WTC11 (cell line): Measurements from ENCODE around the gene CYLD. TPM values are rescaled to one million over a fixed set of nuclear protein-coding genes. Genes with fewer than 3 reads are reported as not detected.

Experiments
- ATAC-seq: fragments of 200-7000 bp; cut with Tn5 transposase; 2 replicates; pipeline ENCODE4 v1.10.0; 2021; ENCODE audit warnings: mild to moderate bottlenecking, moderate library complexity
- CTCF ChIA-PET: fragments of 300-600 bp; sonication (Branson Sonifier 250); formaldehyde crosslinking; loops from one replicate; lab custom pipeline; 2021; ENCODE audit warnings: antibody characterized with exemption; lab: Charles Lee
- POLR2A ChIA-PET: fragments of 350-600 bp; sonication (Branson Sonifier 250); formaldehyde crosslinking; loops from one replicate; lab custom pipeline; 2021; ENCODE audit warnings: antibody characterized with exemption; lab: Charles Lee
- DNase-seq: peaks from one replicate; pipeline ENCODE4 v3.0.0; 2021; ENCODE audit warnings: low spot score
- H3K27ac Mint-ChIP-seq: 2 replicates; pipeline ENCODE4 v1.8.0; 2021; ENCODE audit warnings: mixed read lengths
- H3K27me3 Mint-ChIP-seq: 2 replicates; pipeline ENCODE4 v1.8.0; 2021; ENCODE audit warnings: low read depth, mild to moderate bottlenecking, moderate library complexity, mixed read lengths
- H3K36me3 Mint-ChIP-seq: 2 replicates; pipeline ENCODE4 v1.8.0; 2021; ENCODE audit warnings: mixed read lengths
- H3K4me1 Mint-ChIP-seq: 2 replicates; pipeline ENCODE4 v1.8.0; 2022; ENCODE audit warnings: mixed read lengths
- H3K4me3 Mint-ChIP-seq: 2 replicates; pipeline ENCODE4 v1.8.0; 2021; ENCODE audit warnings: mild to moderate bottlenecking, moderate library complexity, mixed read lengths
- H3K9me3 Mint-ChIP-seq: 2 replicates; pipeline ENCODE4 v1.8.0; 2021; ENCODE audit warnings: mixed read lengths
- E2F5 ChIP-seq: sonication (generic); formaldehyde crosslinking; IDR thresholded peaks from 2 replicates; pipeline ENCODE4 v1.8.1; 2022; ENCODE audit warnings: mild to moderate bottlenecking, moderate library complexity, missing genetic modification reagents
- GABPB1 ChIP-seq: sonication (generic); formaldehyde crosslinking; IDR thresholded peaks from 2 replicates; pipeline ENCODE4 v1.8.1; 2023; ENCODE audit warnings: mild to moderate bottlenecking, missing genetic modification reagents
- JAZF1 ChIP-seq: fragments of 250-450 bp; sonication (Bioruptor Pico); IDR thresholded peaks from 2 replicates; pipeline ENCODE4 v1.9.0; 2021; ENCODE audit warnings: moderate library complexity, mild to moderate bottlenecking, inconsistent platforms
- MAX ChIP-seq: sonication (generic); formaldehyde crosslinking; IDR thresholded peaks from 2 replicates; pipeline ENCODE4 v1.8.0; 2022; ENCODE audit warnings: mild to moderate bottlenecking, missing genetic modification reagents
- OVOL2 ChIP-seq: fragments of 250-450 bp; sonication (Bioruptor Pico); IDR thresholded peaks from 2 replicates; pipeline ENCODE4 v1.9.0; 2021; ENCODE audit warnings: mild to moderate bottlenecking, borderline replicate concordance
- PRRX2 ChIP-seq: fragments of 250-450 bp; sonication (Bioruptor Pico); IDR thresholded peaks from 2 replicates; pipeline ENCODE4 v1.8.0; 2021; ENCODE audit warnings: mild to moderate bottlenecking
- SMAD4 ChIP-seq: sonication (generic); formaldehyde crosslinking; IDR thresholded peaks from 2 replicates; pipeline ENCODE4 v1.8.0; 2022; ENCODE audit warnings: mild to moderate bottlenecking, missing genetic modification reagents
- ZMAT4 ChIP-seq: fragments of 250-450 bp; sonication (Bioruptor Pico); IDR thresholded peaks from 2 replicates; pipeline ENCODE4 v1.9.0; 2021; ENCODE audit warnings: mild to moderate bottlenecking
- ZNF219 ChIP-seq: sonication (generic); formaldehyde crosslinking; IDR thresholded peaks from 2 replicates; pipeline ENCODE4 v1.8.0; 2023; ENCODE audit warnings: missing genetic modification reagents, mild to moderate bottlenecking, borderline replicate concordance
- ZNF317 ChIP-seq: sonication (generic); formaldehyde crosslinking; IDR thresholded peaks from 2 replicates; pipeline ENCODE4 v1.8.1; 2023; ENCODE audit warnings: low read depth, mild to moderate bottlenecking, moderate library complexity, missing genetic modification reagents, borderline replicate concordance
- ZNF671 ChIP-seq: fragments of 250-450 bp; sonication (Bioruptor Pico); IDR thresholded peaks from 2 replicates; pipeline ENCODE4 v1.8.0; 2021; ENCODE audit warnings: mild to moderate bottlenecking
- ZSCAN18 ChIP-seq: fragments of 250-450 bp; sonication (Bioruptor Pico); IDR thresholded peaks from 2 replicates; pipeline ENCODE4 v2.1.2; 2022; ENCODE audit warnings: mild to moderate bottlenecking, moderate library complexity
- total RNA-seq: library from RNA; stranded (reverse); gene quantifications from 3 replicates; pipeline ENCODE4 v1.2.3, GENCODE V29; 2021
- TF ChIP-seq, protein P1 (sequence below): sonication (generic); formaldehyde crosslinking; IDR thresholded peaks from 2 replicates; pipeline ENCODE4 v1.8.1; 2022; ENCODE audit warnings: low read depth, mild to moderate bottlenecking, moderate library complexity, missing genetic modification reagents, borderline replicate concordance
- TF ChIP-seq, protein P2 (sequence below): sonication (generic); formaldehyde crosslinking; conservative IDR thresholded peaks from 2 replicates; pipeline ENCODE4 v1.8.1; 2023; ENCODE audit warnings: mild to moderate bottlenecking, low read depth, missing genetic modification reagents, moderate library complexity
- TF ChIP-seq, protein P3 (sequence below): fragments of 250-450 bp; sonication (Bioruptor Pico); IDR thresholded peaks from 2 replicates; pipeline ENCODE4 v1.9.0; 2021; ENCODE audit warnings: mild to moderate bottlenecking

The CYLD gene
- total RNA-seq, 1 experiment from 2014 or later = 10.8 TPM

DNA sequence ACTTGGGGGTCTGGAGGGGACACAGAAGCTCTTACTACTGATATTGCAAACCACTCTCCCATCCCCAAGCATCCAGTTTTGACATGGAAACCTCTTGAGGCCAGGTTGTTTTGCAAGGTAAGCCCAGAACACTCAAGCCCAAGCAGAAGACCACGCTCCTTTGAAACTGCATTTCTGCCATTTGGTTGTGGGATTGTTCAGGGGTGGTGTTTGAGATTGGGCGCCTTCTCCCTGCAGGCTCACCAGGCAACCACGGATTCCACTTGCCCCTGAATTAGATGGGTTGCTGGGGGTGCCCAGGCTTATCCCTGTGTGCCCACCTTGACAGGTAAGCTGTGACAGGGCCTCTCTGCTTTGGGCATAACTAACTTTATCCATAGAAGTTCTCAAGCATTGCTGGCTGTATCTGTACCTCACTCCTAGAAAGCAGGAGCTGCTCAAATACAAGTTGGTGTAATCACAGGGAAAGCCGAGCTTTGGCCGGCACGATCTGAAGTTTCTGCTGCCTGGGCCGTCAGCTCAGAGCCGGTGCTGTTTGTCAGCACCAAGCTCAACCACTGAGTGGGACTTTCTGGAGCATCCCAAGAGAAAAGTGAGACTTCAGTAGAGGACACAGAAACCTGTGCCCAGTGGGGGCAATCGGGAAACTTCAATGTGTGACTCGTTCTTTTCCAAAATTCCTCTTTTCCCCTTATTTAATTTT is 93.6 kb downstream of the CYLD start:
- no peak overlapping the region for H3K4me3 Mint-ChIP-seq
- POLR2A ChIA-PET = interaction anchor here (0.7 kb wide), 1 partner anchor 29 kb away, joined by 3 read pairs; no protein-coding TSS in a partner anchor
- ATAC-seq (no peak), DNase-seq (no peak)
- no peak overlapping the region for H3K27ac Mint-ChIP-seq
- peaks cover 8% of the 10 kb centered on the region for H3K4me1 Mint-ChIP-seq
- H3K27me3 Mint-ChIP-seq = no peaks in the 10 kb centered on the region
- CTCF ChIA-PET = interaction anchor here (0.7 to 3.2 kb wide), 3 partner anchors 13 to 105 kb away, joined by 3 to 17 read pairs (median 7); no protein-coding TSS in a partner anchor
- TF ChIP-seq PRRX2 (no peak), SMAD4 (CRISPR knock-in tag) (no peak), JAZF1 (no peak), MAX (CRISPR knock-in tag) (no peak), ZMAT4 (CRISPR knock-in tag) (no peak), ZNF219 (no peak), GABPB1 (CRISPR knock-in tag) (no peak), ZNF671 (CRISPR knock-in tag) (no peak), OVOL2 (CRISPR knock-in tag) (no peak), E2F5 (no peak), ZNF317 (CRISPR knock-in tag) (no peak), ZSCAN18 (CRISPR knock-in tag) (no peak)
- TF ChIP-seq, protein P1, sequence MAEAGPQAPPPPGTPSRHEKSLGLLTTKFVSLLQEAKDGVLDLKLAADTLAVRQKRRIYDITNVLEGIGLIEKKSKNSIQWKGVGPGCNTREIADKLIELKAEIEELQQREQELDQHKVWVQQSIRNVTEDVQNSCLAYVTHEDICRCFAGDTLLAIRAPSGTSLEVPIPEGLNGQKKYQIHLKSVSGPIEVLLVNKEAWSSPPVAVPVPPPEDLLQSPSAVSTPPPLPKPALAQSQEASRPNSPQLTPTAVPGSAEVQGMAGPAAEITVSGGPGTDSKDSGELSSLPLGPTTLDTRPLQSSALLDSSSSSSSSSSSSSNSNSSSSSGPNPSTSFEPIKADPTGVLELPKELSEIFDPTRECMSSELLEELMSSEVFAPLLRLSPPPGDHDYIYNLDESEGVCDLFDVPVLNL (CRISPR knock-in tag) = no peak
- TF ChIP-seq, protein P2, sequence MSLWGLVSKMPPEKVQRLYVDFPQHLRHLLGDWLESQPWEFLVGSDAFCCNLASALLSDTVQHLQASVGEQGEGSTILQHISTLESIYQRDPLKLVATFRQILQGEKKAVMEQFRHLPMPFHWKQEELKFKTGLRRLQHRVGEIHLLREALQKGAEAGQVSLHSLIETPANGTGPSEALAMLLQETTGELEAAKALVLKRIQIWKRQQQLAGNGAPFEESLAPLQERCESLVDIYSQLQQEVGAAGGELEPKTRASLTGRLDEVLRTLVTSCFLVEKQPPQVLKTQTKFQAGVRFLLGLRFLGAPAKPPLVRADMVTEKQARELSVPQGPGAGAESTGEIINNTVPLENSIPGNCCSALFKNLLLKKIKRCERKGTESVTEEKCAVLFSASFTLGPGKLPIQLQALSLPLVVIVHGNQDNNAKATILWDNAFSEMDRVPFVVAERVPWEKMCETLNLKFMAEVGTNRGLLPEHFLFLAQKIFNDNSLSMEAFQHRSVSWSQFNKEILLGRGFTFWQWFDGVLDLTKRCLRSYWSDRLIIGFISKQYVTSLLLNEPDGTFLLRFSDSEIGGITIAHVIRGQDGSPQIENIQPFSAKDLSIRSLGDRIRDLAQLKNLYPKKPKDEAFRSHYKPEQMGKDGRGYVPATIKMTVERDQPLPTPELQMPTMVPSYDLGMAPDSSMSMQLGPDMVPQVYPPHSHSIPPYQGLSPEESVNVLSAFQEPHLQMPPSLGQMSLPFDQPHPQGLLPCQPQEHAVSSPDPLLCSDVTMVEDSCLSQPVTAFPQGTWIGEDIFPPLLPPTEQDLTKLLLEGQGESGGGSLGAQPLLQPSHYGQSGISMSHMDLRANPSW (CRISPR knock-in tag) = no peak
- TF ChIP-seq, protein P3, sequence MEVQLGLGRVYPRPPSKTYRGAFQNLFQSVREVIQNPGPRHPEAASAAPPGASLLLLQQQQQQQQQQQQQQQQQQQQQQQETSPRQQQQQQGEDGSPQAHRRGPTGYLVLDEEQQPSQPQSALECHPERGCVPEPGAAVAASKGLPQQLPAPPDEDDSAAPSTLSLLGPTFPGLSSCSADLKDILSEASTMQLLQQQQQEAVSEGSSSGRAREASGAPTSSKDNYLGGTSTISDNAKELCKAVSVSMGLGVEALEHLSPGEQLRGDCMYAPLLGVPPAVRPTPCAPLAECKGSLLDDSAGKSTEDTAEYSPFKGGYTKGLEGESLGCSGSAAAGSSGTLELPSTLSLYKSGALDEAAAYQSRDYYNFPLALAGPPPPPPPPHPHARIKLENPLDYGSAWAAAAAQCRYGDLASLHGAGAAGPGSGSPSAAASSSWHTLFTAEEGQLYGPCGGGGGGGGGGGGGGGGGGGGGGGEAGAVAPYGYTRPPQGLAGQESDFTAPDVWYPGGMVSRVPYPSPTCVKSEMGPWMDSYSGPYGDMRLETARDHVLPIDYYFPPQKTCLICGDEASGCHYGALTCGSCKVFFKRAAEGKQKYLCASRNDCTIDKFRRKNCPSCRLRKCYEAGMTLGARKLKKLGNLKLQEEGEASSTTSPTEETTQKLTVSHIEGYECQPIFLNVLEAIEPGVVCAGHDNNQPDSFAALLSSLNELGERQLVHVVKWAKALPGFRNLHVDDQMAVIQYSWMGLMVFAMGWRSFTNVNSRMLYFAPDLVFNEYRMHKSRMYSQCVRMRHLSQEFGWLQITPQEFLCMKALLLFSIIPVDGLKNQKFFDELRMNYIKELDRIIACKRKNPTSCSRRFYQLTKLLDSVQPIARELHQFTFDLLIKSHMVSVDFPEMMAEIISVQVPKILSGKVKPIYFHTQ (CRISPR knock-in tag) = no peak
- H3K9me3 Mint-ChIP-seq = peaks cover 17% of the 10 kb centered on the region
- peaks cover 5% of the 10 kb centered on the region for H3K36me3 Mint-ChIP-seq
